Neural crest cell (in vitro differentiated cells): ENCODE measurements around the gene TMEM135. TPM values are rescaled to one million over a fixed set of nuclear protein-coding genes. Genes with fewer than 3 reads are reported as not detected.

Experiments used
- DNase-seq: peaks from one replicate; pipeline ENCODE4 v3.0.0; 2021; ENCODE audit warnings: low read depth, mixed read lengths, low spot score
- H3K27ac Mint-ChIP-seq: one replicate; pipeline ENCODE4 v1.8.0; 2021; ENCODE audit warnings: mild to moderate bottlenecking, mixed read lengths; ENCODE audit not compliant: unreplicated experiment
- H3K27me3 Mint-ChIP-seq: 2 replicates; pipeline ENCODE4 v1.8.0; 2021; ENCODE audit warnings: low read depth, mild to moderate bottlenecking, mixed read lengths
- H3K36me3 Mint-ChIP-seq: 2 replicates; pipeline ENCODE4 v1.8.0; 2021; ENCODE audit warnings: low read depth, mild to moderate bottlenecking, mixed read lengths
- H3K4me1 Mint-ChIP-seq: 2 replicates; pipeline ENCODE4 v1.8.0; 2021; ENCODE audit warnings: mixed read lengths
- H3K4me3 Mint-ChIP-seq: one replicate; pipeline ENCODE4 v1.8.0; 2021; ENCODE audit warnings: mild to moderate bottlenecking, mixed read lengths
- H3K9me3 Mint-ChIP-seq: 2 replicates; pipeline ENCODE4 v1.8.0; 2021; ENCODE audit warnings: mixed read lengths
- CTCF ChIP-seq: fragments of 200-600 bp; sonication (generic); conservative IDR thresholded peaks from 2 replicates; pipeline ENCODE4 v1.5.0; 2021; ENCODE audit warnings: antibody characterized with exemption, mild to moderate bottlenecking
- total RNA-seq: library from RNA; stranded (reverse); gene quantifications from 2 replicates; pipeline ENCODE4 v1.2.1, GENCODE V29; 2021

TMEM135 gene
- total RNA-seq, 1 donor from 2014 or later = 39.5 TPM

- no peaks in the 10 kb centered on the region for H3K9me3 Mint-ChIP-seq
- H3K36me3 Mint-ChIP-seq = no peaks in the 10 kb centered on the region
- H3K27me3 Mint-ChIP-seq = no peaks in the 10 kb centered on the region
- no peak for DNase-seq
- H3K4me1 Mint-ChIP-seq = peaks cover 37% of the 10 kb centered on the region
- no peak for TF ChIP-seq CTCF
- H3K4me3 Mint-ChIP-seq = no peak overlapping the region
- H3K27ac Mint-ChIP-seq = no peak overlapping the region
These were observed 217.9 kb downstream of the TMEM135 start for GRCh38 chr11:87255589-87255988.

GRCh38 chr11:87256694-87257340, 219.1 kb downstream of the TMEM135 start:
- no peaks in the 10 kb centered on the region for H3K9me3 Mint-ChIP-seq
- DNase-seq = no peak
- H3K4me3 Mint-ChIP-seq = no peak overlapping the region
- H3K27ac Mint-ChIP-seq = peak overlapping the region; percentile 0
- no peaks in the 10 kb centered on the region for H3K27me3 Mint-ChIP-seq
- peaks cover 47% of the 10 kb centered on the region for H3K4me1 Mint-ChIP-seq
- TF ChIP-seq CTCF = no peak
- no peaks in the 10 kb centered on the region for H3K36me3 Mint-ChIP-seq

- Mint-ChIP-seq H3K27me3 (no peaks in the 10 kb centered on the region), H3K4me3 (no peak overlapping the region), H3K4me1 (peaks cover 53% of the 10 kb centered on the region), H3K9me3 (no peaks in the 10 kb centered on the region), H3K27ac (peak overlapping the region; percentile 16), H3K36me3 (no peaks in the 10 kb centered on the region)
- no peak for DNase-seq
- no peak for TF ChIP-seq CTCF
These were observed 220.6 kb downstream of the TMEM135 start for GRCh38 chr11:87258171-87258833.

GRCh38 chr11:87259736-87260135, 222.0 kb downstream of the TMEM135 start:
- H3K27me3 Mint-ChIP-seq = no peaks in the 10 kb centered on the region
- no peak for DNase-seq
- no peaks in the 10 kb centered on the region for H3K36me3 Mint-ChIP-seq
- H3K27ac Mint-ChIP-seq = peak overlapping the region; percentile 46
- H3K4me3 Mint-ChIP-seq = no peak overlapping the region
- no peaks in the 10 kb centered on the region for H3K9me3 Mint-ChIP-seq
- peaks cover 66% of the 10 kb centered on the region for H3K4me1 Mint-ChIP-seq
- no peak for TF ChIP-seq CTCF

GRCh38 chr11:87260811-87261210, 223.1 kb downstream of the TMEM135 start:
- Mint-ChIP-seq H3K9me3 (no peaks in the 10 kb centered on the region), H3K36me3 (no peaks in the 10 kb centered on the region), H3K4me3 (no peak overlapping the region), H3K4me1 (peaks cover 69% of the 10 kb centered on the region), H3K27me3 (no peaks in the 10 kb centered on the region), H3K27ac (peak overlapping the region; percentile 25)
- no peak for DNase-seq
- TF ChIP-seq CTCF = no peak
